GM19468 (cell line): ENCODE results near the gene ZNF454.

Source experiments
- ATAC-seq: cut with Tn5 transposase; IDR thresholded peaks from one replicate; pipeline ENCODE4 v1.9.1; 2021; ENCODE audit warnings: mild to moderate bottlenecking, moderate library complexity, moderate number of reproducible peaks; ENCODE audit not compliant: unreplicated experiment; ENCODE audit errors: extremely low read depth

The ZNF454 gene

DNA sequence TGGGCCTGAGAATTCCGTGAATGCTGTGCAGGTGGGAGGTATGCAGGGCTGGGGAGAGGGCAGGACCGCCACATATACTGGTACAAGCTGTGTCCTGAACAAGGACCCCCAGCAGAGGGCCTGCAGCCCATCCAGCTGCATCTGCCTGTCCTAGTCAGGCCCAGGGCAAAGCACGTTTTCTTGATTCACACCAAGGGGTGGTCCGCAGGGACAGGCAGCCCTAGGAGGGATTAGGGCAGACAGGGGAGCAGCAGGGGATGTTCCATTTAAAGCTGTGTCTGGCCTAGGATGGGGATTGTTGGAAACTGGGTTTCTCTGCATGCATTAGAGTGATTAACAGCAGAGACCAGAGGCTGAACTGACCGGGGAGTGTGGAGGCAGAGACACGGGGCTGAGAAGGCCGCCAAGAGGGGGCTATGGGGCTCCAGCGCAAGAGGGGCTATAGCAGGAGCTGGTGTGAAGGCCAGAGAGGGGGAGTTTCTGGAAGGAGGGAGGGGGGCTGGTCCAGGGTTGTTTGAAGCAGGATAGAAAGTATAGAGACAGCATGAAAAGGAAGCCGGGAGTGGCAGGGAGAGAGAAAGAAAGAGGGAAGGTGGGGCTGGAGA, 51.4 kb downstream of the ZNF454 start:
- ATAC-seq = no peak

DNA sequence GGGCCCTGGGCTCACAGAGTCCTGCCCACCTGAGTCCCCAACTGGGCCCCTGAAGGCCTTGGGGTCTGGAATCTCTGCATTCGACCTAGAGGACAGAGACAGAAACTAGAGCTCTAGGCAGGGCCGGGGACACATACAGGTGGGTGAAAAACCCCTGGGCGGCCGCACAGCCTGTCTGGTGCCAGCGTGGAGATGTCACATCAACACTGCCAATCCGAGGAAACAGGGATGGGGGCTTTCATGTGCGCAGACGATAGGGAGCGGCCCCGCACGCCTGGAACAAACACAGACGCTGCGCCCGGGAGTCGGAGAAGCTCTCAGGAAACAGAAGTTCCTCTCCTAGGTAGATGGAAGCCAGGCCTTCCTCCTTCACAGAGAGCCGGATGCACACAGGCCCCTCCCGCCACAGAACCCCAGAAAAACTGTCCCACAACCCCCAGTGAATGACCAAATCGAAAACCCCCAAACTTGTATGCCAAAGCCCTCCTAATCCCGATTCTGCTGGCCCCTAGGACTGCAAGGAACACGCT, 52.3 kb downstream of the ZNF454 start:
- ATAC-seq = no peak

DNA sequence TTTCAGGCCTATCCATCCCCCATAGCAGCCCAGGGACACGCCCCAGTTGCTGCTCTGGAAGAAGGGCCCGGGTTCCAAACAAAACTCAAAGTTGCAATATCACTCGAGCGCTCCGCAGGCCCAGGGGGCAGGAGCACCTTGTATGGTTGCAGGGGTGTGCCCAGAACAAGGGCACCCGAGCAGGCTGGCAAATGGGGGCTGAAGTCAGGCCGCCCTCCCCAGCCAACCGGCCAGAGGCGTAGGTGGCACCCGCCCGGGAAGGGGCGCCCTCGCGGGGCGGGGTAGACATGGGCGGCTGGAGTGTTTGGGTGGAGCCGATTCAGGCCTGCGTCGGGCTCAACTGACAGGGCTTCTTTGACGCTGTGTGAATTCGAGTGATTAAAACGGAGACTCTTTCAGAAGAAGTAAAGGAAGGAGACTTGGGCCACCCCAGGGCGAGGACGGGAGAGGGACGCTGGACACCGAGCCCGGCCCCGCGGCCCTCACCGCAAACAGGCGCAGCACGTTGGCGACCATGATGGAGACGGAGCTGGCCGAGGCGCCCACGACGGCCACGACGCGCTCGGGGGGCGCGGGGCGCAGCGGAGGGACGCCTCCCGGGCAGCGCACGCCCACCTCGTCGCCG, 53.1 kb downstream of the ZNF454 start:
- ATAC-seq = no peak

DNA sequence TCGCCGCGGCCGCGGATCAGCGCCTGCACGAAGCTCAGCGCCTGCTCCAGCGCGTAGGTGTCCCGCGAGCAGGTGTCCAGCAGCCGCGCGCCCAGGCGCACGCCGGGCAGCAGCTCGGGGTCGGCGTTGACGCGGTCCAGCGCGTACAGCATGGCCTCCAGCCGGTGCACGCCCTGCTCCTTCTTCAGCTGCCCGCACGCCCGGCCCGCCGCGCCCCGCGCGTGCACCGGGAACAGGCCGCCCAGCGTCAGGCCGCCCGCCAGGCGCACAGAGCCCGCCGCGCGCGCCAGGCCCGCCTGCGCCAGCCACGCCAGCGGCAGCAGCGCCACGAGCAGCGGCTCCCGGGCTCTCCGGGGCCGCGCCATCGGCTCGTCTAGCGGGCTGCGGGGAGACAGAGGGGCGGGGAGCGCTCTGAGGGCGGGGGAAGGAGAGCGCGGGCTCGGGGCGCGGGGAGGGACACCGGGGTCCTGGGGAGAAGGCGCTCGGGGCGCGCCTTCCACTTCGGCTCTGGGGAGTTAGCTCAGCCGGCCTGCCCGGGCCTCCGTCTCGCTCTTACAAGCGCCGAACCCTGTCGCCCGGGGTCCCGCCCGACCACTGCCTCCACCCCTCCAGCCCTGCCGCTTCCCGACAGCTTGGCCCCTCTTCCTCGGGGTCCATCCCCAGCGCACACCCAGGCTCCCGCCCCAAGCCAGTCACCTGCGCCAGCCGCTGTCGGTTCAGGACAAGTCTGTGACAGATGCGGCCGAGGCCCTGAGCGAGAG, 53.8 kb downstream of the ZNF454 start, which contains the start of gene GRM6:
Gene GRM6 (minus strand): TSS at position 741 of the 761 bp plus-strand sequence. CDS start 376 bp downstream, at position 365.
- ATAC-seq = no peak

DNA sequence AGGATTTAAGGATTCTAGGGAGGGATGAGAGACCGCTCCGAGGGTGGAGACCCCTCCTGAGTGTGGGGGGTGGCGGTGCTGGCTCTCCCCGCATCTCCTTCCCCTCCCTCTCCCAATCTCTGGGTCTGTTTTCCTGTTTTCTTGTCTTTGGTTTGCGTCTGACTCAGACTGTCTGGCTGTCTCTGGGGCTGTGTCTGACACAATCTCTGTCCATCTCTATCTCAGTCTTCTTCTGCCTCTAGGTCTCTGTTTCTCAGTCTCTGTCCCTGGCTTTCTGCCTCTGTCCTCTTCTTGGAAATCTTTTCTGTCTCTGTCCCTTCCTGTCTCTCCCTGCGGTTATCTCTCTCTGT, 54.3 kb downstream of the ZNF454 start:
- ATAC-seq = no peak

DNA sequence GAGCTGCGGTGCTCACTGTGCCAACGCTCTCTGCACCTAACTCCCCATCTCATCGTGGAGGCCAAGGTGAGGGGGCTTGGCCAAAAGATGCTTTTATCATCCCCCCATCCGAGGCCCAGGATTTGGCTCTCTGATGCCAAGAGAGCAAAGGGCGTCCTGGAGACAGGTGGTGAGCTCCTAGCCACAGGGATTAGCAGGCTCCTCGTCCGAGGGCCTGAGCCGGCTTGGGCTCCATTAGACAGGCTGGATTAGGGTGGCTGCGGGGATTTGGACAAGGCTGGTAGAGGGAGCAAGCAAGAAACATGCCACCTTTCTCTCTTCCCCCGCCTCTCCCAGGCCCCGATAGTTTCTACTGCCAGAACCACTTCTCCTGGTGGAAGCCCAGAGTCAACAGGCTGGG, 55.2 kb downstream of the ZNF454 start:
- ATAC-seq = no peak

DNA sequence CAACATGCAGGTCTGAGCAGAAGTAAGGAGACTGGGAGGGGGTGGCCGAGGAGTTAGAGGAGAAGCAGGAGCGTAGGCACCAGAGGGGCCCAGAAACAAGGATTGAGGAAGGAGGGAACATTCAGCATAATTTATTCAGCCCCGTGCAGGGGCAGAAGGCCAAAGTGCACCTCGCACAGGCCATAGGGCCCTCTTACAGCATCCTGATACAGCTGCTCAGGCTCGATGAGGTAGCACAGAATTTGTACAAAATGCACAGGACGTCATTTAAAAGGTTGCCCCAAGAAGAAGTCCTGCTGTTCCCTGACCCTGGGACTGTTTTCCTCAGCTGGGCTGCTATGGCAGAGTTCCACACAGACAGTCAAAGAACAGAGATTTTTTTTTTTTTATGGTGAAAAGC, 56.2 kb downstream of the ZNF454 start:
- ATAC-seq = no peak

GRCh38 chr5:178998441-178998840, 57.4 kb downstream of the ZNF454 start:
- no peak for ATAC-seq

DNA sequence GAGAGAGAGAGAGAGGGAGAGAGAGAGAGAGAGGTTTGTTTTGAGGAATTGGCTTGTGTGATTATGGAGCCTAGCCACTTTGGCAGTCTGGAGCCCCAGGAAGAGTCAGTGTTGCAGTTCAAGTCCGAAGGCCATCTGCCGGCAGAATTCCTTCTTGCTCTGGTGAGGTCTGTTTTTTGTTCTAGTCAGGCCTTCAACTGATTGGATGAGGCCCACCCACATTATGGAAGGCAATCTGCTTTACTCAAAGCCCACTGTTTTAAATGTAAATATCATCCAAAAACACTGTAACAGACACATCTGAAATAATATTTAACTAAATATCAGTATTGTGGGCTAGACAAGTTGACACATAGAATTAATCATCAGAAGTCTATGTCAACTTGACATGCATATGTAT, 65.6 kb downstream of the ZNF454 start:
- no peak for ATAC-seq

- no peak for ATAC-seq
Measured at GRCh38 chr5:179008667-179009066, 67.7 kb downstream of the ZNF454 start.
